B cell (primary cell): ENCODE data around the gene ZP3.

Experiments used
- EZH2 ChIP-seq: IDR thresholded peaks from 2 replicates; pipeline ENCODE4 v1.6.1; 2012; ENCODE audit warnings: borderline replicate concordance, low read depth, mild to moderate bottlenecking, moderate library complexity, low read length; ENCODE audit not compliant: insufficient read depth, poor library complexity, severe bottlenecking
- TF ChIP-seq, protein P1 (sequence below): fragments of 200-600 bp; IDR thresholded peaks from one replicate; pipeline ENCODE4 v1.8.0; 2022; ENCODE audit warnings: antibody characterized with exemption, mild to moderate bottlenecking

DNA sequence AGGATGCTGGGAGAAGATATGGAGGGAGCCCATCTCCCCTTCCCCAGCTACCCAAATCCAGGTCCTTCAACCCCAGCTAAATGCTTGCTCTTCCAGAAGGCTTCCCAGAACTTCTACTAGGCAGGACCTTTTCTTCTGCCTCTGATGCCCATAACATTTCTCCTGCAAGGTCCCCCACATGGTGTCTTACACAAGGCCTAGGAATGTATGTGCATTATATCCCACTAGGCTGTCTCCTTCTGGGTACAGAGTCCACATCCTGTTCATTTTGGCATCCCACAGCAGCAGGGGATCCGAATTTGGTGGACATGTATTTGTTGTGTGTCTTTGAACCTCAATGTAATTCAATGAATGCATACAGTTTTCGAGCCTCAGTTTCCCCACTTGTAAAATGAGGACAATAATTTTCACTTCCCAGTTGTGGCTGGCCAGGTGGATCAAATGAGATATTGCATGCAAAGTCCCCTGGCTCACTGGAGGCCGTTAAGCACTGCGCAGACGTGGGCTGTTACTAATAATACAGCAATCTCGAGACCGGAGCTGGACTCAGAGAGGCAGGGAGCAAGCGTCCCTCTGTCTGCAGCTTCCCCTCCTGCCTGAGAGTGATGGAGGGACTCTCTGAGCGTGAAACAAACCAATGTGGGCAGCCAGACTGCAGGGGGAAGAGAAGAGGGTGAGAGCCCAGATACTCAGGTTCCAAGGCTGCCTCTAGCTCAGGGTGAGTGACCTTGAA, 47.4 kb upstream of the ZP3 start:
- TF ChIP-seq, protein P1, sequence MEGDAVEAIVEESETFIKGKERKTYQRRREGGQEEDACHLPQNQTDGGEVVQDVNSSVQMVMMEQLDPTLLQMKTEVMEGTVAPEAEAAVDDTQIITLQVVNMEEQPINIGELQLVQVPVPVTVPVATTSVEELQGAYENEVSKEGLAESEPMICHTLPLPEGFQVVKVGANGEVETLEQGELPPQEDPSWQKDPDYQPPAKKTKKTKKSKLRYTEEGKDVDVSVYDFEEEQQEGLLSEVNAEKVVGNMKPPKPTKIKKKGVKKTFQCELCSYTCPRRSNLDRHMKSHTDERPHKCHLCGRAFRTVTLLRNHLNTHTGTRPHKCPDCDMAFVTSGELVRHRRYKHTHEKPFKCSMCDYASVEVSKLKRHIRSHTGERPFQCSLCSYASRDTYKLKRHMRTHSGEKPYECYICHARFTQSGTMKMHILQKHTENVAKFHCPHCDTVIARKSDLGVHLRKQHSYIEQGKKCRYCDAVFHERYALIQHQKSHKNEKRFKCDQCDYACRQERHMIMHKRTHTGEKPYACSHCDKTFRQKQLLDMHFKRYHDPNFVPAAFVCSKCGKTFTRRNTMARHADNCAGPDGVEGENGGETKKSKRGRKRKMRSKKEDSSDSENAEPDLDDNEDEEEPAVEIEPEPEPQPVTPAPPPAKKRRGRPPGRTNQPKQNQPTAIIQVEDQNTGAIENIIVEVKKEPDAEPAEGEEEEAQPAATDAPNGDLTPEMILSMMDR: no peak
- TF ChIP-seq EZH2: no peak
